C4-2B (cell line): ENCODE results near the gene GPX3.

ENCODE experiments used
- H3K27ac ChIP-seq: fragments of 450-650 bp; 2 replicates; pipeline ENCODE4 v1.5.1; 2017
- CTCF ChIP-seq: fragments of 450-650 bp; conservative IDR thresholded peaks from 2 replicates; pipeline ENCODE4 v1.5.1; 2017; ENCODE audit warnings: mild to moderate bottlenecking
- ZFX ChIP-seq: fragments of 450-650 bp; IDR thresholded peaks from 2 replicates; pipeline ENCODE4 v1.6.1; 2017

GPX3 gene

GRCh38 chr5:151027961-151028479, 7.6 kb downstream of the GPX3 start:
- TF ChIP-seq ZFX, result no peak
- H3K27ac ChIP-seq, result no peak overlapping the region

- no peak overlapping the region for H3K27ac ChIP-seq
- no peak for TF ChIP-seq ZFX
- no peak for TF ChIP-seq CTCF
Observed at GRCh38 chr5:151028717-151029116, 8.3 kb downstream of the GPX3 start.

GRCh38 chr5:151029179-151030055, 9.0 kb downstream of the GPX3 start:
- no peak overlapping the region for H3K27ac ChIP-seq
- TF ChIP-seq CTCF (no peak), ZFX (no peak)

- no peak overlapping the region for H3K27ac ChIP-seq
- TF ChIP-seq ZFX (no peak), CTCF (no peak)
Observed at GRCh38 chr5:151030056-151030336, 9.6 kb downstream of the GPX3 start.

- TF ChIP-seq ZFX, result no peak
- no peak for TF ChIP-seq CTCF
- H3K27ac ChIP-seq, result no peak overlapping the region
Observed at GRCh38 chr5:151030379-151030778, 10.0 kb downstream of the GPX3 start.

GRCh38 chr5:151031554-151031953, 11.2 kb downstream of the GPX3 start:
- H3K27ac ChIP-seq, result no peak overlapping the region
- TF ChIP-seq CTCF (no peak), ZFX (no peak)

GRCh38 chr5:151033217-151033934, 13.0 kb downstream of the GPX3 start:
- TF ChIP-seq ZFX, result no peak
- TF ChIP-seq CTCF, result no peak
- no peak overlapping the region for H3K27ac ChIP-seq
